ENCODE results near the gene KDM4B.
A peak's percentile ranks its signal among the peaks of the same experiment; 100 is the strongest.

Gene KDM4B

GRCh38 chr19:5074830-5075394 lies 106.0 kb downstream of the KDM4B start:
- no peak for DNase-seq

GRCh38 chr19:5075597-5075996 lies 106.7 kb downstream of the KDM4B start:
- no peak for DNase-seq

DNA sequence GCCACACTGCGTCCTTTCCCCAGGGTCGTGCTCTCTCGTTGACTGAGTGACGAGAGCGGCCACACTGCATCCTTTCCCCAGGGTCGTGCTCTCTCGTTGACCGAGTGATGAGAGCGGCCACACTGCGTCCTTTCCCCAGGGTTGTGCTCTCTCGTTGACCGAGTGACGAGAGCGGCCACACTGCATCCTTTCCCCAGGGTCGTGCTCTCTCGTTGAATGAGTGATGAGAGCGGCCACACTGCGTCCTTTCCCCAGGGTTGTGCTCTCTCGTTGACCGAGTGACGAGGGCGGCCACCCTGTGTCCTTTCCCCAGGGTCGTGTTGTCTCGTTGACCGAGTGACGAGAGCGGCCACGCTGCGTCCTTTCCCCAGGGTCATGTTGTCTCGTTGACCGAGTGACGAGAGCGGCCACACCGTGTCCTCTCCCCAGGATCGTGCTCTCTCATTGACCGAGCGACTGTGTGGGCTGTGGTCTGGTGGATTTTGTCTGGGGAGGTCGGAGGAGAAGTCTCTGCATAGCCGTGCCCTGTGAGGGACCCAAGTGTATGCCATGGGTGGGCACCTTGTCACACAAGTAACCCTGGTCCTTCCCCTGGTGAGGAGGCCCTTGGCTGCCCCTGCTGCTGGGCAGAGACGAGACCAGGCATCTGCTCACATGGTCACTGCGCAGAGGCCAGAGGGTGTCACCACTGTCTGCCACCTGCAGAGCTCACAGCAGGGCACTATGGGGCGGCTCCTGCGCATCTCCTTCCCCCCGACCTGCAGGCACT lies 107.7 kb downstream of the KDM4B start:
- DNase-seq = no peak

- DNase-seq = no peak
Measured at GRCh38 chr19:5077209-5077515, 108.2 kb downstream of the KDM4B start.

GRCh38 chr19:5078182-5078581 lies 109.3 kb downstream of the KDM4B start:
- no peak for DNase-seq

DNA sequence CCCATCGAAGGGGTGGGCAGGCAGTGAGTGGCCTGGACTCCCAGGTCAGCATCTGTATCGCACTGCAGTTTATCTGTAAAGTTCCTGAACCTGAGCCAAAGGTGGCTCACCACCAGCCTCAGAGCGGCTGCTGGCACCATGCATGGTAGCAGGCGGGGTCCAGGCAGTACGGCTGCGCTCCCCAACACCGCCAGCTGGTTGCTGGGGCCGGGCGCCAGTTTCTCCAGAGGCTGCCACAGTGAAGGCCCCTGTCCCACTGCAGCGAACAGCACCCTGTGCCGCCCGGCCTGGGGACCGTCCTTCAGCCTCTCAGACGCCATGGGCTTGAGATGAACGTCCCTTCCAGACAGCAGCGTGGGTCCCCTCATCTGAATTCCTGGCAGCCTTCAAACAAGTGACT lies 109.8 kb downstream of the KDM4B start:
- no peak for DNase-seq

DNA sequence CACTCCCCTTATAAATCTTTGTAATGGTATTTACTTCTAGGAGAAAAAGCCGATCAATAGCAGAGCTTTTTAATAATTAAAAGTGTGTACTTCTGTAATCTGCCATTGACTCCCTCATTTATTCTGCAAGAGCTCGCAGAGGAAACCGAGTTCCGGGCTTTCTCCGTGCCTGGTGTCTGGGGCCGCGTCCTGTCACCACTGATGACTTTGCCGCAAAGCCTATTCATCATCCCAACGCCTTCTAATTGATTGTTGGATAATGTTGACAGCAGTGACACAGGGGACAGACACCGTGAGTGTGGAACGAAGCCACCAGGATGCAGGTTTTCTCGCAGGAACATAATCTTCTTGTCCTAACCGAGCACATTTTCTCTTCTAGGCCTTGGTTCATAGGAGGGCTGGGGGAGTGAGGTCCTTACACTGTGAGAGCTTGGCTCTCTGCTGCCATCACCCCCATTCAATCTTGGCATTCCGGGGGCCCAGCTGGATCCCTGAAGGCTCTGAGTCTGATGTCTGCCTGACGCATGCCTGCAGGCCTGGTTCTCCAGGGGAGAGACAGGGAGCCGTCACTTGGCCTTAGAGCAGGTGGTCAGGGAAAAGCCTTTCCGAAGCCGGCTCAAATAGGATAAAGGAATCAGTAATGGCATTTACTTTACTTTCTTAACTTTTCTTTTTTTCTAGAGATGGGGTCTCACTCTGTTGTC lies 110.3 kb downstream of the KDM4B start:
- DNase-seq = no peak

- DNase-seq = no peak
Measured at GRCh38 chr19:5080030-5080654, 111.2 kb downstream of the KDM4B start.

GRCh38 chr19:5080809-5081208 lies 111.9 kb downstream of the KDM4B start:
- DNase-seq = no peak

DNA sequence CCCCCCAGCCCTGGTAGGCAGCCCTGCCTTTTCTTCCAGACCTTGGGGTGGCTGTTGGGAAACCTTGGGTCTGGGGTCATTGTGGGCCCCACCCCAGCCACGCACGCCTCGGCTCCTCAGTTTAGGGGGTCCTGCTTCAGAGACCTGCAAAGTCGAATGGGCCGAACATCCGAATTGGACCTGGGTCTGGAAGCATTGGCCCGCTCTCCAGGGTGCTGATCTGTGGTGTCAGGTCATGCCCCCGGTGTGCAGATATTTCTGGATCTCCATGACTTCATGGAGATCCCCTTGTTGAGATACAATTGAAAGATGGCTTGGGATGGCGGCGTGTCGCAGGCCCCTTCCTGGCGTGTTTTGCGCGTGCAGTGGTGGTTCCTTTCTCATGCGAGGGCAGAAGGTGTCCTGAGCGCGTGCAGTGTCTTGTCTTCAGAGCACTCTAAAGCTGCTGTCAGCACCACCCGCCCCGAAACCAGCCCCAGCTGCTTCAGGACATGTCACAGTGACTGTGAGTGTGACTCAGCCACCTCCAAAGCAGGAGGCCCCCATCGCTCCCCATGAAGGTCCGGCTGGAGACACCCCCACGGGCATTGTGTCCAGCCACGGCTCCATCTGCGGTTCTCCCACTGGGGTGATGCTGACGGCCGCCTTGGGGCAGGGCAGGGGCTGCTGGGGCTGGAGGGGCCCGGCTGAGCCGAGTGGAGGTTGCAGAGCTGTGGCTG lies 112.7 kb downstream of the KDM4B start:
- DNase-seq = no peak

- peak; percentile 28 for DNase-seq
Measured at GRCh38 chr19:5083547-5083965, 114.6 kb downstream of the KDM4B start.

- DNase-seq = no peak
Measured at GRCh38 chr19:5085566-5085965, 116.7 kb downstream of the KDM4B start.

GRCh38 chr19:5086230-5086629 lies 117.3 kb downstream of the KDM4B start:
- no peak for DNase-seq

- DNase-seq = no peak
Measured at GRCh38 chr19:5086725-5087439, 118.0 kb downstream of the KDM4B start.

DNA sequence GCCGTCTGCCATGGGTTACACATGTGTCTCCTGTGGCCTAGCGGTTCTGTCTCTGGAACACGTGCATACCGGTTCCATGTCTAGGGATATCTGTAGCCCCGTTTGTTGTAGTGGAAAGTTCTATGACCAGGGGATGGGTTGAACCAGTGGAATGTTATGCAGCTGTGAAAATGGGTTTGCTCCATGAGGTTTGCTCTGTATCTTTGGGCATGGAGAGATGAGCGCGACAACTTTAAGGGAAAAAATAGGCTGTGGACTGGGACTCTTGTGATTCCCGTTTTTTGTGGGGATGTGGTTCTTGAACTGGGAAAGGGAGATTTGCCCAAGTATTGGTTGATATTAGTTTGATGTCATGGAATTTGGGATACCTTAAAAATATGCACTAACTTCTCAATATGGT lies 120.4 kb downstream of the KDM4B start:
- no peak for DNase-seq

DNA sequence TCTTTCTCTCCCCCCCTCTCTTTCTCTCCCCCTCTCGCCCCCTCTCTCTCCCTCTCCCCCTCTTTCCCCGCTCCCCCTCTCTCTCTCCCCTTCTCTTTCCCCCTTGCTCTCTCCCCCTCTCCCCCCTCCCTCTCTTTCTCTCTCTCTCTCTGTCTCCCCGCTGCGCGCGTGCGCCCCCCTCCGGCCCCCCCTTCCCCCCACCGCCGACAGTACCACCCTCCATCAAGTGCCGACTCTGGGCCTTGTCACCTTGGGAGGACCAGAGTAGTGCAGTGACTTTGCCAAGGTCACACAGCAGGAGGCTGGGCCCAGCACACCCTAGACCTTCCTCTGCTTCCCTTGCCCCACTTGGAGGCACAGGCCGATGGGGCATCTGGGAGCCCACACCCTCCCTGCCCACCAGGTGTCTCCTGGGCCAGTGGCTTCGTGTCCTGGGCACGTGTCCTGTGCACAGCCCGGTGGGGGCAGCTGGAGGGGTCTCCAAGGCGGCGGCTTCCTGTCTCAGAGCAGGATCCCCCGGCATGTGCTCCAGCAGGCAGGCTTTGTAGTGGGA lies 121.6 kb downstream of the KDM4B start:
- no peak for DNase-seq

- DNase-seq = peak; percentile 95
Measured at GRCh38 chr19:5091018-5091683, 122.2 kb downstream of the KDM4B start.

DNA sequence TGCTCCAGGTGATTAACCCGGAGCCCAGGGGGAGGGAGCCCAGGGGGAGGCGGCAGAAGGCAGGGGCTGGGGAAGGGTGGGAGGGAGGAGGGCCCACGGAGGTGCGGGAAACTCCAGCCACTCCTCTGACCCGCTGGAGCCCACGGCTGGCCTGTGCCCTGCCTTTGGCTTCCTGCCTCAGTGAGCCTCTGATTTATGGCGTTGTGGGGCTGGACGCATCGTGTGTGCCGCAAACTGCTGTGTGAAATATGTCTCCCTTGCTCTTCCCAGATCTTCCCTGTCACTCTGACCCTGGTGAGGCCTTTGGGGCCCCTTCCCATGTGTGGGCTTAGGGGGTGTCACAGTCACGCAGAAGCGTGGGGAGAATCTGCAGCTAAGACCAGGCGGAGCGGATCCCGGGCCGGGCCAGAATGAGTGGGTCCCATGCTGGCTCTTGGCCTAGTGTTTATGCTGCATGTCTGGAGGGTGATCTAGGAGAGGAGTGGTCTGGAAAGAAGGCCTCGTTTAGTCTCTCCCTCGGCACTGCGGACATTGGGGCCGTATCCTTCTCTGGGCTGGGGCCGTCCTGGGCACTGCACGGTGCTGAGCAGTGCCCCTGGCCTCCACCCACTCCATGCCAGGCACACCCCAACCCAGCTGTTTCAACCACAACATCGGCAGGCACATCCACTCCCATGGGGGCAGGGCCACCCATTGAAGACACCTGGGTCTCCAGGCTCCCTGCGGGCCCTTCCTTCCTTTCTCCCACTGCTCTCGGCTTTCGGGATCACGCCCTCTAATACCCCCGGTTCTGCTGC lies 123.0 kb downstream of the KDM4B start:
- no peak for DNase-seq

GRCh38 chr19:5092481-5092843 lies 123.5 kb downstream of the KDM4B start:
- no peak for DNase-seq

DNA sequence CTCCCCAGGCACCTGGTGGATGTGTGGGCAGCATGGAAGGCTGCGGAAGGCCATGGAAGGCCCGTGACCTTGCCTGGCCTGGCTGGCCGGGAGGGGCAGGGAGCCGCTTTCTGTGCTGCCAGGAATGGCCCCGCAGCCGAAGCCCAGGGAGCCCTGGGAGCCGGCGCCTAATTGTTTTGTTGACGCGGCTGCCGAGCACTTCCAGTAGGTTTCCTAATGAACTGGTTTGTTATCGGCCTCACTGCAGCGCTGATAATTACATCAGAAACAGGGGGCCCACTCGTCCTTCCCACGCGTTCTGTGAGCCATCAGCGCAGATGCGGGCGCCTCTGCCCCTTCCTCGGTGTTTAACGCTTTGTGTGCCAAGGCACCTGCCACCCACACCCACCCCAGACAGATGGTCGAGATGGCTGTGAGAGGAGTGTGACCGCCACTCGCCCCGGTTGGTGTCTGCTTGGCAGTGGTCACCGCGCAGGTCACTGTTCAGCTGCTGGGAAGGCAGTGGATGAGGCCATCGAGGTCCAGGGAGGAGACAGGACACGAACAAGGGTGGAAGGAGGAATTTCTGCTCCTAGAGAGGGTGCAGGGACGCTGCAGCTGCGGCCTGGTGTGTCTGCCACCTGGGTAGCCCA lies 124.5 kb downstream of the KDM4B start:
- DNase-seq = no peak

All from OCI-M1 (cell line).